Right forelimb (tissue), 1 donor: ENCODE data around the gene GRK1.
"Not testable (repeated sequence)": the region's sequence is repeated elsewhere in the genome, so short reads cannot be mapped to it uniquely, and the experiment has no call there.

Experiments used
- DNase-seq: peaks from one replicate; pipeline ENCODE4 v3.0.0-alpha.2; 2018

Gene GRK1

GRCh38 chr13:113666951-113667701 lies at the start of gene GRK1:
Gene GRK1 (plus strand): TSS chr13:113667219. CDS start chr13:113667387, 168 bp downstream.
- no peak for DNase-seq

GRCh38 chr13:113617961-113618360 lies 49.1 kb upstream of the GRK1 start:
- DNase-seq = no peak

GRCh38 chr13:113618455-113618854 lies 48.6 kb upstream of the GRK1 start:
- no peak for DNase-seq

GRCh38 chr13:113620036-113620796 lies 46.8 kb upstream of the GRK1 start:
- DNase-seq = no peak

GRCh38 chr13:113621046-113621445 lies 46.0 kb upstream of the GRK1 start:
- DNase-seq = no peak

- DNase-seq = not testable (repeated sequence)
Measured at GRCh38 chr13:113621498-113621897, 45.5 kb upstream of the GRK1 start.

GRCh38 chr13:113621986-113622550 lies 45.0 kb upstream of the GRK1 start:
- not testable (repeated sequence) for DNase-seq

- DNase-seq = no peak
Measured at GRCh38 chr13:113622791-113623490, 44.1 kb upstream of the GRK1 start.

- DNase-seq = no peak
Measured at GRCh38 chr13:113623491-113624234, 43.4 kb upstream of the GRK1 start.

- DNase-seq = no peak
Measured at GRCh38 chr13:113624235-113624587, 42.8 kb upstream of the GRK1 start.

- not testable (repeated sequence) for DNase-seq
Measured at GRCh38 chr13:113624640-113625304, 42.2 kb upstream of the GRK1 start.

GRCh38 chr13:113625965-113626721 lies 40.9 kb upstream of the GRK1 start:
- DNase-seq = no peak

GRCh38 chr13:113627136-113627535 lies 39.9 kb upstream of the GRK1 start:
- no peak for DNase-seq

- DNase-seq = no peak
Measured at GRCh38 chr13:113628291-113629270, 38.4 kb upstream of the GRK1 start.

- no peak for DNase-seq
Measured at GRCh38 chr13:113629866-113630265, 37.2 kb upstream of the GRK1 start.

- DNase-seq = no peak
Measured at GRCh38 chr13:113630296-113630695, 36.7 kb upstream of the GRK1 start.

GRCh38 chr13:113630804-113631203 lies 36.2 kb upstream of the GRK1 start:
- DNase-seq = no peak

- no peak for DNase-seq
Measured at GRCh38 chr13:113631341-113632095, 35.5 kb upstream of the GRK1 start.
